ENCODE data around the gene PARP1.

PARP1 gene

DNA sequence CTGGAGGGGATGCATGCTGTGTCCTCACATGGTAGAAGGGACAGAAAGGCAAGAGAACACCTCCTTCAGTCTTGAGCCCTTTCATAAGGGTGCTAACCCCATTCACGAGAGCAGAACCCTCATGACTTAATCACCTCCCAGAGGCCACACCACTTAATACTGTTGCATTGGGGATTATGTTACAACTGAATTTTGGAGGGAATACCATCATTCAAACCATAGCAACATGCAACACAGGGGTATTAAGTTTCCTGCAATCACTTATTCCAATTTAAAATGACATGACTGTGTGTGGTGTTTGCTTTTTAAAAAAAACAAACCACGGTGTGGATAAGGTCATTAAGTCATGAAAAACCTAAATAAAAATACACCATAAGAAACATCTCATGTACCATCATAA is 95.8 kb downstream of the PARP1 start:
- H3K9me3 ChIP-seq (ENCODE audit: insufficient read depth, low read length), result no peaks in the 10 kb centered on the region
- no peak for TF ChIP-seq YY1 (IDR thresholded peaks at IDR 0.05; ENCODE audit: insufficient read depth, insufficient read length)
- TF ChIP-seq SUZ12 (IDR thresholded peaks at IDR 0.05; ENCODE audit: extremely low read depth, insufficient read depth, insufficient read length), result no peak
- no peak for TF ChIP-seq ZNF274 (IDR thresholded peaks at IDR 0.05; ENCODE audit: low read depth, low read length)
- H3K9ac ChIP-seq (ENCODE audit: insufficient read length, low read depth), result no peak overlapping the region
- no peak for DNase-seq (ENCODE audit: low read depth, low spot score)
- peaks cover 14% of the 10 kb centered on the region for H3K27me3 ChIP-seq (ENCODE audit: insufficient read depth, insufficient read length)
- peaks cover 6% of the 10 kb centered on the region for H3K4me1 ChIP-seq (ENCODE audit: insufficient read depth, insufficient read length)
- no peaks in the 10 kb centered on the region for H3K36me3 ChIP-seq (ENCODE audit: insufficient read depth, insufficient read length, low read length)
- H3K4me3 ChIP-seq (ENCODE audit: insufficient read length, low read depth), result no peak overlapping the region

DNA sequence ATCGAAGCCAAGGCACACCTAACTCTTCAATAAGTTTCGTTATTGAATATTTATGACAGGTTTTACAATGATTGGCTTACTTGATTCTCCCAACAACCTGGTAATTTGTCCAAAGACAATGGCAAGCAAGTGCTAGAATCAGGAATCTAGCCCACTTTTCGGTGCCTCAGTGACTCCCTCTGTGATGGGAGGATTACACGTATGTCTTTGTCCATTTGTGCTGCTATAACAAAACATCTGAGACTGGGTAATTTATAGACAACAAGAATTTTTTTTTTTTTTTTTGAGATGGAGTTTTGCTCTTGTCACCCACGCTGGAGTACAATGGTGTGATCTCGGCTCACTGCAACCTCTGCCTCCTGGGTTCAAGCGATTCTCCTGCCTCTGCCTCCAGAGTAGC is 96.5 kb downstream of the PARP1 start:
- no peak for DNase-seq (ENCODE audit: low read depth, low spot score)
- Histone ChIP-seq H3K9me3 (ENCODE audit: insufficient read depth, low read length) (no peaks in the 10 kb centered on the region), H3K36me3 (ENCODE audit: insufficient read depth, insufficient read length, low read length) (no peaks in the 10 kb centered on the region), H3K9ac (ENCODE audit: insufficient read length, low read depth) (no peak overlapping the region), H3K27me3 (ENCODE audit: insufficient read depth, insufficient read length) (peaks cover 14% of the 10 kb centered on the region), H3K4me1 (ENCODE audit: insufficient read depth, insufficient read length) (peaks cover 6% of the 10 kb centered on the region), H3K4me3 (ENCODE audit: insufficient read length, low read depth) (no peak overlapping the region)
- TF ChIP-seq YY1 (IDR thresholded peaks at IDR 0.05; ENCODE audit: insufficient read depth, insufficient read length) (no peak), SUZ12 (IDR thresholded peaks at IDR 0.05; ENCODE audit: extremely low read depth, insufficient read depth, insufficient read length) (no peak), ZNF274 (IDR thresholded peaks at IDR 0.05; ENCODE audit: low read depth, low read length) (no peak)

All from NT2/D1 (cell line).